ENCODE results near the gene TSPAN2. TPM values are rescaled to one million over a fixed set of nuclear protein-coding genes. Genes with fewer than 3 reads are reported as not detected.

Gene TSPAN2
- total RNA-seq, 1 donor from 2014 or later: 7.8 TPM

- H3K4me3 ChIP-seq (ENCODE audit: low read depth, low read length): no peak overlapping the region
- H3K36me3 ChIP-seq (ENCODE audit: control insufficient read depth, insufficient read depth, low read length): no peaks in the 10 kb centered on the region
- peaks cover 4% of the 10 kb centered on the region for H3K27me3 ChIP-seq (ENCODE audit: control insufficient read depth, insufficient read depth, low read length)
Measured at GRCh38 chr1:115088115-115088778, 1.1 kb downstream of the TSPAN2 start.

GRCh38 chr1:115086176-115086830 is 3.0 kb downstream of the TSPAN2 start:
- Histone ChIP-seq H3K36me3 (ENCODE audit: control insufficient read depth, insufficient read depth, low read length) (no peaks in the 10 kb centered on the region), H3K4me3 (ENCODE audit: low read depth, low read length) (no peak overlapping the region), H3K27me3 (ENCODE audit: control insufficient read depth, insufficient read depth, low read length) (peaks cover 4% of the 10 kb centered on the region)
- no peak for TF ChIP-seq CTCF (IDR thresholded peaks at IDR 0.05; ENCODE audit: insufficient read depth, low read length, poor library complexity, severe bottlenecking)
- DNase-seq (ENCODE audit: low read depth): no peak

More at GRCh38 chr1:115088115-115088778, 1.1 kb downstream of the TSPAN2 start:
- no peak for DNase-seq (ENCODE audit: low read depth)
- no peak for TF ChIP-seq CTCF (IDR thresholded peaks at IDR 0.05; ENCODE audit: insufficient read depth, low read length, poor library complexity, severe bottlenecking)

- no peaks in the 10 kb centered on the region for H3K36me3 ChIP-seq (ENCODE audit: control insufficient read depth, insufficient read depth, low read length)
- DNase-seq (ENCODE audit: low read depth): no peak
- peaks cover 4% of the 10 kb centered on the region for H3K27me3 ChIP-seq (ENCODE audit: control insufficient read depth, insufficient read depth, low read length)
- no peak overlapping the region for H3K4me3 ChIP-seq (ENCODE audit: low read depth, low read length)
- TF ChIP-seq CTCF (IDR thresholded peaks at IDR 0.05; ENCODE audit: insufficient read depth, low read length, poor library complexity, severe bottlenecking): no peak
Measured at GRCh38 chr1:115084902-115085511, 4.3 kb downstream of the TSPAN2 start.

DNA sequence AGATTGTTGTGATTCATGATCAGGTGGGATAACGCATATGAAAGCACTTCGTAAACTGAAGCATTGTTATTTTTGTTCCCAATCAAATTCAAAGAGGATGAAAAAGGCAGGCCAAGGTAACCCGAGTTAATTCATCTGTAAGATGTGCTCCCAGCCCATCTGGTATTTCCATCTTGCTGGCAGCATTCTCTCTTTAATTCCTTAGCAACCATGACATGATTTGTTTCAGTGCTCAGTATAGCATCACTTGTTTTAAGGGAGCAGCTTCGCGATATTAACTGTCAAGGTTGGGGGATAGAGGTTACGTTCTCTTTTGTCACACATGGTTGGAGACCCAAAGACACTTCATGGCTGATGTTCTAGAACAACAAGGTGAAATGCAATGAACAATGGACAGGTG is 6.4 kb downstream of the TSPAN2 start:
- no peaks in the 10 kb centered on the region for H3K27me3 ChIP-seq (ENCODE audit: control insufficient read depth, insufficient read depth, low read length)
- DNase-seq (ENCODE audit: low read depth): no peak
- no peak overlapping the region for H3K4me3 ChIP-seq (ENCODE audit: low read depth, low read length)
- H3K36me3 ChIP-seq (ENCODE audit: control insufficient read depth, insufficient read depth, low read length): no peaks in the 10 kb centered on the region
- TF ChIP-seq CTCF (IDR thresholded peaks at IDR 0.05; ENCODE audit: insufficient read depth, low read length, poor library complexity, severe bottlenecking): no peak

GRCh38 chr1:115078708-115079107 is 10.6 kb downstream of the TSPAN2 start:
- Histone ChIP-seq H3K36me3 (ENCODE audit: control insufficient read depth, insufficient read depth, low read length) (no peaks in the 10 kb centered on the region), H3K4me3 (ENCODE audit: low read depth, low read length) (no peak overlapping the region), H3K27me3 (ENCODE audit: control insufficient read depth, insufficient read depth, low read length) (no peaks in the 10 kb centered on the region)
- no peak for TF ChIP-seq CTCF (IDR thresholded peaks at IDR 0.05; ENCODE audit: insufficient read depth, low read length, poor library complexity, severe bottlenecking)
- DNase-seq (ENCODE audit: low read depth): no peak

All from kidney epithelial cell (primary cell).